H9 (cell line): ENCODE data around the gene AP4E1. TPM values are rescaled to one million over a fixed set of nuclear protein-coding genes. Genes with fewer than 3 reads are reported as not detected.

Experiments
- DNase-seq: peaks from one replicate; pipeline ENCODE4 v3.0.0-alpha.2; 2017
- H2AFZ ChIP-seq: one replicate; pipeline ENCODE4 v1.6.1; 2013; ENCODE audit warnings: mild to moderate bottlenecking, low read length, control low read depth, moderate library complexity
- H2AK5ac ChIP-seq: 2 replicates; pipeline ENCODE4 v1.6.1; 2013; ENCODE audit warnings: low read length, control low read depth, mixed read lengths; ENCODE audit not compliant: insufficient read length
- H2BK120ac ChIP-seq: one replicate; pipeline ENCODE4 v1.6.1; 2013; ENCODE audit warnings: low read depth, mild to moderate bottlenecking, low read length, control low read depth, inconsistent platforms; ENCODE audit not compliant: poor library complexity, severe bottlenecking
- H2BK12ac ChIP-seq: 2 replicates; pipeline ENCODE4 v1.6.1; 2013; ENCODE audit warnings: low read length, control low read depth, mixed read lengths, low read depth; ENCODE audit not compliant: insufficient read length
- H2BK15ac ChIP-seq: 2 replicates; pipeline ENCODE4 v1.6.1; 2013; ENCODE audit warnings: low read depth, low read length, control low read depth
- H2BK20ac ChIP-seq: one replicate; pipeline ENCODE4 v1.6.1; 2013; ENCODE audit warnings: low read depth, mild to moderate bottlenecking, low read length, control low read depth, inconsistent platforms; ENCODE audit not compliant: poor library complexity, severe bottlenecking
- H2BK5ac ChIP-seq: 2 replicates; pipeline ENCODE4 v1.6.1; 2013; ENCODE audit warnings: low read length, control low read depth, mixed read lengths; ENCODE audit not compliant: insufficient read length
- H3K14ac ChIP-seq: 2 replicates; pipeline ENCODE4 v1.6.1; 2013; ENCODE audit warnings: low read length, control low read depth; ENCODE audit not compliant: insufficient read depth
- H3K18ac ChIP-seq: 2 replicates; pipeline ENCODE4 v1.6.1; 2013; ENCODE audit warnings: low read depth, mild to moderate bottlenecking, mixed read lengths, low read length, control low read depth; ENCODE audit not compliant: insufficient read length
- H3K23ac ChIP-seq: 2 replicates; pipeline ENCODE4 v1.6.1; 2013; ENCODE audit warnings: low read length, control low read depth, mixed read lengths, low read depth; ENCODE audit not compliant: insufficient read length
- H3K23me2 ChIP-seq: 2 replicates; pipeline ENCODE4 v1.6.1; 2013; ENCODE audit warnings: low read depth, mild to moderate bottlenecking, mixed read lengths, low read length, control low read depth; ENCODE audit not compliant: insufficient read length, poor library complexity, severe bottlenecking
- H3K27ac ChIP-seq: 2 replicates; pipeline ENCODE4 v1.5.1; 2013; ENCODE audit warnings: low read length, control low read depth, mixed read lengths, low read depth; ENCODE audit not compliant: insufficient read length
- H3K27me3 ChIP-seq: 2 replicates; pipeline ENCODE4 v1.6.1; 2013; ENCODE audit warnings: low read length, control low read depth, inconsistent platforms; ENCODE audit not compliant: insufficient read depth
- H3K4ac ChIP-seq: 2 replicates; pipeline ENCODE4 v1.6.1; 2013; ENCODE audit warnings: low read depth, mild to moderate bottlenecking, control low read depth, inconsistent platforms, low read length, moderate library complexity
- H3K4me1 ChIP-seq: 2 replicates; pipeline ENCODE4 v1.6.1; 2013; ENCODE audit warnings: low read length, control low read depth, inconsistent platforms; ENCODE audit not compliant: insufficient read depth
- H3K4me2 ChIP-seq: 2 replicates; pipeline ENCODE4 v1.6.1; 2013; ENCODE audit warnings: low read length, control low read depth, mixed read lengths; ENCODE audit not compliant: insufficient read length, insufficient read depth
- H3K56ac ChIP-seq: 2 replicates; pipeline ENCODE4 v1.6.1; 2013; ENCODE audit warnings: low read depth, mild to moderate bottlenecking, mixed read lengths, low read length, control low read depth; ENCODE audit not compliant: insufficient read length
- H3K79me1 ChIP-seq: 2 replicates; pipeline ENCODE4 v1.6.1; 2013; ENCODE audit warnings: low read depth, mild to moderate bottlenecking, moderate library complexity, low read length, control low read depth, inconsistent platforms; ENCODE audit not compliant: insufficient read depth, poor library complexity, severe bottlenecking
- H3K79me2 ChIP-seq: 2 replicates; pipeline ENCODE4 v1.6.1; 2013; ENCODE audit warnings: low read length, control low read depth, inconsistent platforms; ENCODE audit not compliant: insufficient read depth
- H3K9ac ChIP-seq: 2 replicates; pipeline ENCODE4 v1.6.1; 2013; ENCODE audit warnings: low read length, control low read depth, mixed read lengths; ENCODE audit not compliant: insufficient read length; ENCODE audit errors: extremely low read depth
- H3K9me3 ChIP-seq: one replicate; pipeline ENCODE4 v1.6.1; 2013; ENCODE audit warnings: low read depth, low read length, inconsistent platforms; ENCODE audit not compliant: control insufficient read depth
- H3T11ph ChIP-seq: one replicate; pipeline ENCODE4 v1.6.1; 2013; ENCODE audit warnings: mild to moderate bottlenecking, low read length, control low read depth, inconsistent platforms
- H4K20me1 ChIP-seq: one replicate; pipeline ENCODE4 v1.6.1; 2013; ENCODE audit not compliant: control insufficient read depth, insufficient read length, insufficient read depth
- H4K5ac ChIP-seq: 2 replicates; pipeline ENCODE4 v1.6.1; 2013; ENCODE audit warnings: low read depth, mild to moderate bottlenecking, mixed read lengths, low read length, control low read depth; ENCODE audit not compliant: insufficient read length
- H4K8ac ChIP-seq: replicated peaks from 2 replicates; pipeline ENCODE4 v1.6.1; 2013; ENCODE audit warnings: low read length, control low read depth, mixed read lengths, low read depth; ENCODE audit not compliant: insufficient read length
- H4K91ac ChIP-seq: 2 replicates; pipeline ENCODE4 v1.6.1; 2013; ENCODE audit warnings: low read depth, mild to moderate bottlenecking, moderate library complexity, mixed read lengths, low read length, control low read depth; ENCODE audit not compliant: insufficient read length
- H3K27ac Mint-ChIP-seq, 3 experiments: 2 replicates in 2 of 3; 3 replicates in 1 of 3; pipeline ENCODE4 v1.8.0; 2020 to 2021; ENCODE audit warnings: mixed read lengths in 3 of 3, mild to moderate bottlenecking in 1 of 3, moderate library complexity in 1 of 3
- H3K27me3 Mint-ChIP-seq: 2 replicates; pipeline ENCODE4 v1.8.0; 2021; ENCODE audit warnings: low read depth, mild to moderate bottlenecking, moderate library complexity, mixed read lengths
- H3K36me3 Mint-ChIP-seq, 3 experiments: 2 replicates in 2 of 3; 3 replicates in 1 of 3; pipeline ENCODE4 v1.8.0; 2020 to 2021; ENCODE audit warnings: low read depth in 3 of 3, mixed read lengths in 3 of 3; ENCODE audit not compliant: insufficient read depth in 1 of 3
- H3K4me1 Mint-ChIP-seq, 2 experiments: 2 replicates each; pipeline ENCODE4 v1.8.0; 2020; ENCODE audit warnings: mixed read lengths in 2 of 2
- H3K4me3 Mint-ChIP-seq, 2 experiments: 2 replicates in 1 of 2; 3 replicates in 1 of 2; pipeline ENCODE4 v1.8.0; 2020 to 2021; ENCODE audit warnings: mild to moderate bottlenecking in 2 of 2, mixed read lengths in 2 of 2, moderate library complexity in 1 of 2
- H3K9me3 Mint-ChIP-seq, 2 experiments: 2 replicates in 1 of 2; 3 replicates in 1 of 2; pipeline ENCODE4 v1.8.0; 2020; ENCODE audit warnings: mild to moderate bottlenecking in 2 of 2, mixed read lengths in 2 of 2, moderate library complexity in 1 of 2
- WGBS: extraction: QIAGEN DNeasy Blood & Tissue Kit; methylation state at CpG from one replicate; pipeline ENCODE4 v1.1.7; 2013; ENCODE audit warnings: missing lambda C conversion rate, low lambda C conversion rate, mixed read lengths; ENCODE audit not compliant: insufficient read length; ENCODE audit errors: extremely low coverage; 5-methylcytosine and 5-hydroxymethylcytosine counted together
- total RNA-seq: library from RNA; stranded (reverse); gene quantifications from 2 replicates; pipeline ENCODE4 v1.2.1, GENCODE V29; 2021
- TF ChIP-seq, protein P1 (sequence below): fragments of 200-600 bp; sonication (generic); conservative IDR thresholded peaks from 3 replicates; pipeline ENCODE4 v1.8.0; 2021; ENCODE audit warnings: antibody characterized with exemption, mild to moderate bottlenecking

The AP4E1 gene
- total RNA-seq, 1 experiment from 2014 or later, result 13.8 TPM

GRCh38 chr15:50890751-50891150 lies 17.7 kb upstream of the AP4E1 start:
- no peaks in the 10 kb centered on the region for H3K4me1 Mint-ChIP-seq
- Histone ChIP-seq H4K91ac (no peak overlapping the region), H2AK5ac (no peak overlapping the region), H3T11ph (no peak overlapping the region), H2BK120ac (no peak overlapping the region), H3K23me2 (no peaks in the 10 kb centered on the region), H4K20me1 (no peaks in the 10 kb centered on the region), H3K9ac (no peak overlapping the region), H2BK12ac (no peak overlapping the region), H4K5ac (no peak overlapping the region), H3K79me2 (no peaks in the 10 kb centered on the region), H2BK20ac (no peak overlapping the region), H3K56ac (no peak overlapping the region), H3K4ac (no peak overlapping the region), H2AFZ (no peak overlapping the region), H3K27ac (no peak overlapping the region), H2BK5ac (no peak overlapping the region), H3K9me3 (no peaks in the 10 kb centered on the region), H3K79me1 (no peaks in the 10 kb centered on the region), H3K4me2 (no peak overlapping the region), H3K18ac (no peak overlapping the region), H2BK15ac (no peak overlapping the region), H3K23ac (no peak overlapping the region), H3K14ac (no peak overlapping the region), H3K4me1 (no peaks in the 10 kb centered on the region), H4K8ac (no peak overlapping the region), H3K27me3 (no peaks in the 10 kb centered on the region)
- peaks cover 6 to 29% (median 20%) of the 10 kb centered on the region in 3 experiments for H3K36me3 Mint-ChIP-seq
- no peak overlapping the region for H3K27ac Mint-ChIP-seq
- peaks cover 36 to 38% of the 10 kb centered on the region in 2 experiments for H3K9me3 Mint-ChIP-seq
- DNase-seq, result no peak
- no CpG with 5 or more reads among the region's 5 CpGs for WGBS
- H3K4me3 Mint-ChIP-seq, result no peak overlapping the region
- H3K27me3 Mint-ChIP-seq, result 0 out of 2 replicates have a peak, but pooled peaks cover 2% of the 10 kb centered on the region
- TF ChIP-seq, protein P1, sequence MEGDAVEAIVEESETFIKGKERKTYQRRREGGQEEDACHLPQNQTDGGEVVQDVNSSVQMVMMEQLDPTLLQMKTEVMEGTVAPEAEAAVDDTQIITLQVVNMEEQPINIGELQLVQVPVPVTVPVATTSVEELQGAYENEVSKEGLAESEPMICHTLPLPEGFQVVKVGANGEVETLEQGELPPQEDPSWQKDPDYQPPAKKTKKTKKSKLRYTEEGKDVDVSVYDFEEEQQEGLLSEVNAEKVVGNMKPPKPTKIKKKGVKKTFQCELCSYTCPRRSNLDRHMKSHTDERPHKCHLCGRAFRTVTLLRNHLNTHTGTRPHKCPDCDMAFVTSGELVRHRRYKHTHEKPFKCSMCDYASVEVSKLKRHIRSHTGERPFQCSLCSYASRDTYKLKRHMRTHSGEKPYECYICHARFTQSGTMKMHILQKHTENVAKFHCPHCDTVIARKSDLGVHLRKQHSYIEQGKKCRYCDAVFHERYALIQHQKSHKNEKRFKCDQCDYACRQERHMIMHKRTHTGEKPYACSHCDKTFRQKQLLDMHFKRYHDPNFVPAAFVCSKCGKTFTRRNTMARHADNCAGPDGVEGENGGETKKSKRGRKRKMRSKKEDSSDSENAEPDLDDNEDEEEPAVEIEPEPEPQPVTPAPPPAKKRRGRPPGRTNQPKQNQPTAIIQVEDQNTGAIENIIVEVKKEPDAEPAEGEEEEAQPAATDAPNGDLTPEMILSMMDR, result no peak
